VCaP (cell line): ENCODE data around the gene CRIM1.

ENCODE experiments used
- H3K27ac ChIP-seq: fragments of 450-650 bp; 2 replicates; pipeline ENCODE4 v1.5.1; 2017
- TF ChIP-seq, protein P1 (sequence below): fragments of 450-650 bp; conservative IDR thresholded peaks from 2 replicates; pipeline ENCODE4 v1.5.1; 2017; ENCODE audit warnings: mild to moderate bottlenecking, moderate library complexity

CRIM1 gene

DNA sequence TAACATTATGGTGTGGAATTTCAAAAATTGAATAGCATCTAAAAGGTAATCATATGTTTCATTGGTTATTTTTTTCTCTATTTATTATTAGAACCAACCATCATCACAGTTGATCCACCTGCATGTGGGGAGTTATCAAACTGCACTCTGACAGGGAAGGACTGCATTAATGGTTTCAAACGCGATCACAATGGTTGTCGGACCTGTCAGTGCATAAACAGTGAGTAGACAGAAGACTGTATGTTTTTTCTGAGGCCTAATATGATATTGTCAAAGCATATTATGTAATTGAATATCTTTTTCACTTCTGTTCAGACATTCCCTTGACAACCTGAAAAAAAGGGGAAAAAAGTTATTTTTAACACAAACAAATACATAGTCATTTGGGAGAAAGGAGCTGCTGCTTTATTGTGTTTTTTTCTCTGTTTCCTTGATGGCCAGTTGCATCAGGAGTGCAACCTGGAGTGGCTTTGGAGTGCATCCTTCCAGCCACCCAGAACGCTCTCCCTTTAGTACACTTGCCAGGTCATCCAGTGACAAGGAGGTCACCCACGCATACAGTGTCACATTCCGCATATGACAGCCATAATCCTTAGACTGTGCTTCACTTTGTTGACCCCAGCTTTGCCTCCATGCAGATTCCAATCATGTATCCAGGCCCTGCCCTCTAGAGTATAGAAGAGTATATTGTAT, 143.7 kb downstream of the CRIM1 start:
- H3K27ac ChIP-seq = no peak overlapping the region
- TF ChIP-seq, protein P1, sequence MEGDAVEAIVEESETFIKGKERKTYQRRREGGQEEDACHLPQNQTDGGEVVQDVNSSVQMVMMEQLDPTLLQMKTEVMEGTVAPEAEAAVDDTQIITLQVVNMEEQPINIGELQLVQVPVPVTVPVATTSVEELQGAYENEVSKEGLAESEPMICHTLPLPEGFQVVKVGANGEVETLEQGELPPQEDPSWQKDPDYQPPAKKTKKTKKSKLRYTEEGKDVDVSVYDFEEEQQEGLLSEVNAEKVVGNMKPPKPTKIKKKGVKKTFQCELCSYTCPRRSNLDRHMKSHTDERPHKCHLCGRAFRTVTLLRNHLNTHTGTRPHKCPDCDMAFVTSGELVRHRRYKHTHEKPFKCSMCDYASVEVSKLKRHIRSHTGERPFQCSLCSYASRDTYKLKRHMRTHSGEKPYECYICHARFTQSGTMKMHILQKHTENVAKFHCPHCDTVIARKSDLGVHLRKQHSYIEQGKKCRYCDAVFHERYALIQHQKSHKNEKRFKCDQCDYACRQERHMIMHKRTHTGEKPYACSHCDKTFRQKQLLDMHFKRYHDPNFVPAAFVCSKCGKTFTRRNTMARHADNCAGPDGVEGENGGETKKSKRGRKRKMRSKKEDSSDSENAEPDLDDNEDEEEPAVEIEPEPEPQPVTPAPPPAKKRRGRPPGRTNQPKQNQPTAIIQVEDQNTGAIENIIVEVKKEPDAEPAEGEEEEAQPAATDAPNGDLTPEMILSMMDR = no peak

DNA sequence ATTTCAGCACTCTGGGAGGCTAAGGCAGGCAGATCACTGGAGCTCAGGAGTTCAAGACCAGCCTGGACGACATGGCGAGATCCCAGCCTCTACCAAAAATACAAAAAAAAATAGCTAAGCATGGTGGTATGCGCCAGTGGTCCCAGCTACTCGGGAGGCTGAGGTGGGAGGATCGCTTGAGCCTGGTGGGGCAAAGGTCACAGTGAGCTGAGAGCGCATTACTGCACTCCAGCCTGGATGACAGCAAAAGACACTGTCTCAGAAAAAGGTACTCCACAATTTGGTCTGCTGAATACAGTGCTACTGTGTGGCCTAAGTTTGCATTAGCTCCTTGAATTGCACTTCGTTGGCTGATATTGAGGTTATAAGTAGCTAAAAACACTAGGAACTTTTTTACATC, 144.5 kb downstream of the CRIM1 start:
- TF ChIP-seq, protein P1 = no peak
- no peak overlapping the region for H3K27ac ChIP-seq

DNA sequence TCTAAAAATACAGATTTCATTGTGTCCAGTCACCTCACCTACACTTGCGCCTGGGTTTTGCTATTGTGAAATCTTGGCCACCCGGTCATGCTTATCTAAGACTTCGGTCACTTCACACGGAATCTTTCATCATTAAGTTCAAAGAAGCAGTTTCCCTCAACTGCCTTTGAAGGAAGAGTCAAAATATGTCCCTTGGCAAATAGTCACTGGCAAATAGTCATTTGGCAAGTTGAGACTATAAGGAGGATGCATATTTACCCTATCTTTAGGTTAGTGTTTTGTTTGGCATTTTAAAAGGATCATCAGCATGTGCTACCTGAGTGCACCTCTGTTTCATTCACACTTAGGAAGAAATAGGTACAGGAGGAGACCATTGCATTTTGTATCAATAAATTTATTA, 146.5 kb downstream of the CRIM1 start:
- no peak overlapping the region for H3K27ac ChIP-seq
- TF ChIP-seq, protein P1 = no peak

DNA sequence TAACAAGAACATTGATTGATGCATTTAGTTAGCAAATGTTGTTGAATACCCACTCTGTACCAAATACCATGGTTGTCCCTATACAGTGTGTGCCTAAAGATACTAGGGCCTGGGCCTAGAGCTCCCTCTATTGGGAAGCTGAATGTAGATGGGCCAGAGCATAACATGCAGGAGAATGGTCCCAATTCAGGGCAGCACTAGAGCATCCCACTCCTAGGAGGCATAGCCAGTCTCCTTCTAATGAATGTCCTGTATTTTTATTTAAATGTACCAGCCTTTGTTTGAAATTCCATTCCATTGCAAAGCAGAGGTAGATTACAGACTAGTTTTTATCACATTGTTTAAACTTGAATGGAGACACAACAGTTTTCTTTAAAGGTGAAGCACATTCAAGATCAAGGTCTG, 151.8 kb downstream of the CRIM1 start:
- TF ChIP-seq, protein P1 = peak; percentile 94

DNA sequence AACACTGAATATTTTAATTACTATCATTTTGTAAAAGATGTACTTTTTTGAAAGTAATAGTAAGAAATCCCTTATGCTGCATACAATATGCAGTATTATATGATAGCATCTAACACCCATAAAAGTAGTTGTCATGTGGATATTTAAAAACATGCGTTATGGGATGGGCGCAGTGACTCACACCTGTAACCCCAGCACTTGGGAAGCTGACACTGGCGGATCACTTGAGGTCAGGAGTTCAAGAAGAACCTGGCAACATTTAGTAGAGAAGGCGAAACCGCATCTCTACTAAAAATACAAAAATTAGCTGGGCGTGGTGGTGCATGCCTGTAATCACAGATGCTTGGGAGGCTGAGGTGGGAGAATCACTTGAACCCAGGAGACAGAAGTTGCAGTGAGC, 153.5 kb downstream of the CRIM1 start:
- TF ChIP-seq, protein P1 = no peak
- no peak overlapping the region for H3K27ac ChIP-seq

More for the DNA sequence above, 151.8 kb downstream of the CRIM1 start:
- no peak overlapping the region for H3K27ac ChIP-seq

DNA sequence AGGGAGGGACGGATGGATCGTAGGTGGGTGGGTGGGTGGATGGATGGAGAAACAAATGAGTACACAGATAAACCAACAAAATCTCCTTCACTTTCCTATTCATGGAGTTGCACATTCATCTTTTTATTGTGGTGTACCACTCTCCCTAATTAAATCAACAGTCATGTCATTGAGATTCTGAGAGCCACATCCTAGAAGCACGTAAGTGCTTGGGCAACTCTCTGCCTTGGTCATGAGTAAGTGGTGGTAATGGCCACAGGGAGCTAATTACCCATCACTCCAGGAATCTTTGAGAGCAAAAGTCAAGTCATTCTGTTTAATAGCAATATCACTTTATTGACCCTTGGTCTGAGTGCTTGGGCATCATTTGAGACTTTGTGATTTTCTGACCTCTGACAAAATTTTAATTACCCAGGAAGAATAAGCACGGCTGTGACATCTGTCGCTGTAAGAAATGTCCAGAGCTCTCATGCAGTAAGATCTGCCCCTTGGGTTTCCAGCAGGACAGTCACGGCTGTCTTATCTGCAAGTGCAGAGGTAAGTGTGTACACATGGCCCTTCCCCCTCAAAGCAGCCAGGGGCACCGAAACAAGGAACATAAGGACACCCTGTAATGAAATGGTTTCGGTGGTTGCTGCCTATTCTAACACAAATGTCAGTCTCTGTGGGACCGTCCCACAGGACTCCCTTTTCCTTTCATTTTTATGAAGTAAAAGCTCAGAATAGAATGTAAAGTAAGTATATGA, 156.5 kb downstream of the CRIM1 start:
- TF ChIP-seq, protein P1 = no peak
- no peak overlapping the region for H3K27ac ChIP-seq

DNA sequence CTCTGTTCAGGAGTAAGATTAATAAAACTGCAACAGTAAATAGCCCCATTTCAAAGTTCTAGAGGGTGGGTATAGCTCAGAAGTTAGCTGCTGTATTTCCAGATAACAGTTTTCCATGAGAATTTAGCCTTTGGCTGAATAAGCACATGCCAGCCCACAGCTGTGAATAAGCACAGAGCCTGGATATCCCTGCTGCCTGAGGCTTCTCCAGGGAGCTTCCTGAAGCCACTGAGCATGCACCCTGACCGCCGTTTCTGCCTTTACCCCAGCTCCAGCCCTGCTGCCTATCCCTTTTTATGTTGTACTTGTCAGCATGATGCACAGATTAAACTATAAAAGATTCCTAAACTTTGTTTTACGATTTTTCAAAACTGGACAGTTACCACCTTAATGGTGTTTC, 157.1 kb downstream of the CRIM1 start:
- TF ChIP-seq, protein P1 = no peak
- no peak overlapping the region for H3K27ac ChIP-seq
